T-cell (primary cell): ENCODE data around the gene PTCHD1. TPM values are rescaled to one million over a fixed set of nuclear protein-coding genes. Genes with fewer than 3 reads are reported as not detected.

Experiments used
- ATAC-seq, 4 experiments: fragments of 200-7000 bp in 3 of 4; fragments of 150-1000 bp in 1 of 4; cut with Tn5 transposase; replicated peaks in 1 of 4; 1 replicate in 3 of 4; 2 replicates in 1 of 4; pipeline ENCODE4 v1.10.0; 2021; ENCODE audit warnings: moderate library complexity in 3 of 4, mild to moderate bottlenecking in 2 of 4, moderate number of reproducible peaks in 1 of 4
- CTCF ChIA-PET, 2 donors: fragments of 300-600 bp; sonication (Branson Sonifier 250); formaldehyde crosslinking; loops; one replicate each; lab custom pipeline; 2022; ENCODE audit warnings: antibody characterized with exemption in 2 of 2; lab: Charles Lee
- POLR2A ChIA-PET, 2 donors: fragments of 300-600 bp; sonication (Branson Sonifier 250); formaldehyde crosslinking; loops; one replicate each; lab custom pipeline; 2022; ENCODE audit warnings: antibody characterized with exemption in 2 of 2; lab: Charles Lee
- DNase-seq, 35 experiments: peaks; one replicate each; pipeline versions ENCODE4 v3.0.0 to v3.0.0-alpha.2; 2013 to 2023
- H3K27ac ChIP-seq: one replicate; pipeline ENCODE4 v1.5.1; 2013; ENCODE audit warnings: low read length
- H3K27me3 ChIP-seq, 2 experiments: replicated peaks in 1 of 2; 1 replicate in 1 of 2; 2 replicates in 1 of 2; pipeline versions ENCODE4 v1.6.1 to v1.7.0; 2013; ENCODE audit warnings: low read length in 1 of 2, mixed read lengths in 1 of 2; ENCODE audit not compliant: control insufficient read depth in 2 of 2, insufficient read depth in 2 of 2; ENCODE audit errors: extremely low read depth in 1 of 2
- H3K36me3 ChIP-seq, 2 donors: 1 replicate in 1 of 2; 2 replicates in 1 of 2; pipeline versions ENCODE4 v1.6.1 to v1.7.0; 2013; ENCODE audit warnings: low read length in 1 of 2; ENCODE audit not compliant: control insufficient read depth in 2 of 2, insufficient read depth in 1 of 2; ENCODE audit errors: extremely low read depth in 1 of 2
- H3K4me1 ChIP-seq, 2 experiments: 1 replicate in 1 of 2; 2 replicates in 1 of 2; pipeline versions ENCODE4 v1.6.1 to v1.7.0; 2013; ENCODE audit warnings: low read length in 2 of 2, mixed read lengths in 1 of 2; ENCODE audit not compliant: insufficient read depth in 2 of 2, control insufficient read depth in 1 of 2; ENCODE audit errors: extremely low read depth in 1 of 2
- H3K4me3 ChIP-seq, 2 donors: 1 replicate in 1 of 2; 2 replicates in 1 of 2; pipeline versions ENCODE4 v1.5.1 to v1.7.0; 2013; ENCODE audit warnings: mild to moderate bottlenecking in 2 of 2, low read length in 1 of 2, moderate library complexity in 1 of 2; ENCODE audit not compliant: control insufficient read depth in 1 of 2; ENCODE audit errors: extremely low read depth in 1 of 2
- H3K9me3 ChIP-seq: 2 replicates; pipeline ENCODE4 v1.7.0; 2013
- H3K27ac Mint-ChIP-seq, 2 donors: one replicate each; pipeline ENCODE4 v1.8.0; 2020 to 2021; ENCODE audit warnings: mild to moderate bottlenecking in 2 of 2, mixed read lengths in 2 of 2
- H3K27me3 Mint-ChIP-seq, 2 donors: one replicate each; pipeline ENCODE4 v1.8.0; 2021 to 2022; ENCODE audit warnings: mixed read lengths in 2 of 2
- H3K36me3 Mint-ChIP-seq: one replicate; pipeline ENCODE4 v1.8.0; 2021; ENCODE audit warnings: mixed read lengths
- H3K4me1 Mint-ChIP-seq, 3 donors: one replicate each; pipeline ENCODE4 v1.8.0; 2020 to 2022; ENCODE audit warnings: mixed read lengths in 3 of 3, mild to moderate bottlenecking in 1 of 3
- H3K4me3 Mint-ChIP-seq, 3 donors: one replicate each; pipeline ENCODE4 v1.8.0; 2020 to 2022; ENCODE audit warnings: mild to moderate bottlenecking in 3 of 3, mixed read lengths in 3 of 3, moderate library complexity in 3 of 3
- H3K9me3 Mint-ChIP-seq, 3 donors: one replicate each; pipeline ENCODE4 v1.8.0; 2020 to 2022; ENCODE audit warnings: mixed read lengths in 3 of 3
- WGBS: methylation state at CpG from one replicate; pipeline ENCODE4 v1.1.5; 2013; ENCODE audit warnings: missing lambda C conversion rate; ENCODE audit not compliant: insufficient coverage; 5-methylcytosine and 5-hydroxymethylcytosine counted together
- total RNA-seq, 35 experiments: library from RNA in 6 of 35; stranded (reverse) in 6 of 35; fragments of 120-200 nt in 1 of 35; gene quantifications; one replicate each; pipeline versions ENCODE4 v1.2.1 to v1.2.4 and lab custom pipeline; 2013 to 2026

Gene PTCHD1
- total RNA-seq (under 1 TPM in 2 of 5 donors, not detected in 3; 0.03 TPM), total RNA-seq (lab: John Stamatoyannopoulos, UW) (0 to 0.51 (median 0.04) reads per million in 29 experiments)
- under 0.01 TPM for total RNA-seq (2013)

DNA sequence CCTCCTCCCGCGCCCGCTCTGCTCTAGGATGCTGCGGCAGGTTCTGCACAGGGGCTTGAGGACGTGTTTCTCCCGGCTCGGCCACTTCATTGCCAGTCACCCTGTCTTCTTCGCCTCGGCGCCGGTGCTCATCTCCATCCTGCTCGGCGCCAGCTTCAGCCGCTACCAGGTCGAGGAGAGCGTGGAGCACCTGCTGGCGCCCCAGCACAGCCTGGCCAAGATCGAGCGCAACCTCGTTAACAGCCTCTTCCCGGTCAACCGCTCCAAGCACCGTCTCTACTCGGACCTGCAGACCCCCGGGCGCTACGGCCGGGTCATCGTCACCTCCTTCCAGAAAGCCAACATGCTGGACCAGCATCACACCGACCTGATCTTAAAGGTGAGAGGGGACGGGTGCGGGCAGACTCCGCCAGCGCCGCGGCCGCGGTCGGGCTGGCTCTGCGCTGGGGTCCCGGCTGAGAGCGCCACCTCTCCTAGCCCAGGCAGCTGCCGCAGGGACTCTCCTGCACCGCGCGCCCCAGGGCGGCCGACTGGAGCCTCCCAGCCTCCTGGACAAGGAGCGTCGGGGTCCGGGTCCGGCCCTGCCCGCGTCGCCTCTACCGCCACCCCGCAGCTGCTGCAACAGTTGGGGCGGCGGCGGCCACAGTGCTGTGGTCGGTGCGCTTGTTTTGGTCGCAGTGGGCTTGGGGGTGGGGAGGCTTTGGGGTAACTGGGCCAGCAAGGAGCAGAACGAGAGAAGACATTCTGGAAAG lies at the start of gene PTCHD1:
Gene PTCHD1, plus strand, starts transcription at position 2 of the 752 bp plus-strand sequence. Its CDS starts 27 bp downstream, at position 29.
- Histone ChIP-seq H3K9me3 (no peaks in the 10 kb centered on the region), H3K4me3 (peak within 1 kb of the TSS in 1 of 2 donors; percentile 52), H3K4me1 (peaks cover 4 to 5% of the 10 kb centered on the region in 2 experiments), H3K36me3 (no peaks in the 10 kb centered on the region), H3K27me3 (peaks cover 3 to 32% of the 10 kb centered on the region in 2 experiments), H3K27ac (no peak within 1 kb of the TSS)
- no peak for DNase-seq
- Mint-ChIP-seq H3K27ac (no peak within 1 kb of the TSS), H3K4me3 (peak within 1 kb of the TSS in 2 of 3 donors; percentile 17 to 59), H3K9me3 (no peaks in the 10 kb centered on the region), H3K27me3 (peaks cover 42 to 45% of the 10 kb centered on the region in 2 donors), H3K4me1 (peaks cover 6 to 10% (median 7%) of the 10 kb centered on the region in 3 donors), H3K36me3 (no peaks in the 10 kb centered on the region)
- ATAC-seq = no peak
- 3% methylated on average over 26 of the region's 64 CpGs for WGBS
- CTCF ChIA-PET = interaction anchor here in 1 of 2 donors (0.6 kb wide), 1 partner anchor 225 kb away, joined by 5 read pairs; no protein-coding TSS in a partner anchor
- POLR2A ChIA-PET = no interaction called here

DNA sequence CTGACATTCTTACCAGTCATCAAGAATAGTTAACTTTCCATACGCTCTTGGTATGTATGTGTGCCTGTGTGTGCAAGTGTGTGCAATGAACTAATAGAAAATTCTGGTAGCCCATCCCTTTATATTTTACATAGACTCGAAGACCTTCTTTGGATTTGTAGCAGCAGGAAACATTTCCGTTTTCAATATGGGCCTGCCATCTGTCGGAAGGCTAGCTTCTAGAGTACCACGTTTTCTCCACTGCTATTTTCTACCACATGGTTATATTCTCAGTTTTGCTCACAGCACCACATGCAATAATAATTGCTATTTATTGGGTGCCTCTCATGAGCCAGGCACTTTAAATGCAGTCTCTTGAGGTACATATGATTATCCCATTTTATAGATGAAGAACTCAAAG lies 47.9 kb upstream of the PTCHD1 start:
- Mint-ChIP-seq H3K27me3 (peaks cover 0 to 7% of the 10 kb centered on the region in 2 donors), H3K4me3 (no peak overlapping the region), H3K9me3 (no peaks in the 10 kb centered on the region), H3K36me3 (no peaks in the 10 kb centered on the region), H3K4me1 (no peaks in the 10 kb centered on the region), H3K27ac (no peak overlapping the region)
- no peak for DNase-seq
- ChIA-PET CTCF (no interaction called here), POLR2A (no interaction called here)
- H3K9me3 ChIP-seq = no peaks in the 10 kb centered on the region
- no peak overlapping the region for H3K27ac ChIP-seq
- H3K36me3 ChIP-seq = no peaks in the 10 kb centered on the region
- no peak for ATAC-seq
- H3K4me1 ChIP-seq = no peaks in the 10 kb centered on the region
- no peaks in the 10 kb centered on the region for H3K27me3 ChIP-seq
- H3K4me3 ChIP-seq = no peak overlapping the region
- WGBS = no CpG with 5 or more reads among the region's 5 CpGs

DNA sequence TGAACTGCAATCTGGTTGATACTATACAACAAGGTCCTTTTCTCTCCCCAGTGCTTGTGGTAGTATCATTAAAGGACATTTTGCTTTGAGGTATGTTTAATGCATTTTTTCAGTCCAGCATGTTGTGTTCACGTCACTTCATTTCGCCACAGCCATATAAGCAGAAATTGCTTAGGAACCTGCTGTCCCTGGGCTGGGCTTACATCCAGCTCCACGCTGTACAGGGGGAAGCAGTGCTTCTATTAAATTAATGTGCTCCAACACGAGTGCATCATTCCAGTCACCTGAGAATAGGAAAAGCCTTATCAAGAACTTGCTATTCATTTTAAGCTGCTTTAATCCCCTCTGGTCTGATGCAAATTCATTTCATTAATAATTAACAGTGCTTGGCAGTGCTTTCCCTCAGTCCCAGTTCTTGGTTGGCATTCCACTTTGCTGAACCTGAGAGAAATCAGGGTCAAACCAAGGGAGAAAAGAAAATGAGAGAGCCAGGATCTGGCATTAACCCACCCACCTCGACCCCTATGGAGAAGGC lies 47.4 kb upstream of the PTCHD1 start:
- Histone ChIP-seq H3K27me3 (no peaks in the 10 kb centered on the region), H3K9me3 (no peaks in the 10 kb centered on the region), H3K27ac (no peak overlapping the region), H3K36me3 (no peaks in the 10 kb centered on the region), H3K4me1 (no peaks in the 10 kb centered on the region), H3K4me3 (no peak overlapping the region)
- POLR2A ChIA-PET = no interaction called here
- CTCF ChIA-PET = no interaction called here
- no peak overlapping the region for H3K27ac Mint-ChIP-seq
- WGBS = no CpG with 5 or more reads among the region's 5 CpGs
- no peak for DNase-seq
- ATAC-seq = no peak
- H3K4me3 Mint-ChIP-seq = no peak overlapping the region
- no peaks in the 10 kb centered on the region for H3K9me3 Mint-ChIP-seq
- H3K4me1 Mint-ChIP-seq = no peaks in the 10 kb centered on the region
- H3K27me3 Mint-ChIP-seq = peaks cover 0 to 7% of the 10 kb centered on the region in 2 donors
- no peaks in the 10 kb centered on the region for H3K36me3 Mint-ChIP-seq

DNA sequence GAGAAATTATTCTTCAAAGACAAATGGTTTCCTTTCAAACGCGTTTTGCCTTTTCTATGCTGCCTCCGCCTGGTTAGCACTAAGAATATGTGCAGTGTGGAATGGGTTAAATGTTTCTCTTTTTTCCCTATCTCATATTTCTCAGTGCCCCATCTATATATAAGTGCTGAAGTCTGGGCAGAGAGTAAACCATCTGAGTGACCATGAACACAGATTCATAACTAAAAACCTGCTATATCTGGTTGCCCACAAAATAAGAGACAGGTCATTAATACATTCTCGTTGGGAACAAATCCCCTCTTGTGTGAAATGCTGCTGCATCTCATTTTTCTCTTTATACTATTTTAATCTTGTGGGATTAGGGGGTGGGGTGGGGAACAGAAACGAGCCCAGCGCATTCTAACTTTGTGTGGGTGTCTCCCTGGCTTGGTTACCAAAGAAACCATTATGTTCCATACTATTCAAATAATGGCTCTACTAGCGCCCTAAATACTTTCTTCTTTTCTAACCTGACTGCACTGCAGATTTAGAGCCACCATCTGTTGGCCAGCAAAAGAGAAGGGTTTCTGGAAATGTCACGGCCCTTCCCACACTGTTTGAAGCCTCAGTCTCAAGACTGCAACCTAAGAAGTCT lies 42.2 kb upstream of the PTCHD1 start:
- H3K27ac ChIP-seq = no peak overlapping the region
- H3K4me3 ChIP-seq = no peak overlapping the region
- POLR2A ChIA-PET = no interaction called here
- ATAC-seq = no peak
- no CpG with 5 or more reads among the region's 8 CpGs for WGBS
- no peaks in the 10 kb centered on the region for H3K27me3 Mint-ChIP-seq
- no peaks in the 10 kb centered on the region for H3K9me3 ChIP-seq
- no peaks in the 10 kb centered on the region for H3K4me1 Mint-ChIP-seq
- H3K27ac Mint-ChIP-seq = no peak overlapping the region
- no peaks in the 10 kb centered on the region for H3K36me3 ChIP-seq
- CTCF ChIA-PET = no interaction called here
- no peaks in the 10 kb centered on the region for H3K9me3 Mint-ChIP-seq
- no peaks in the 10 kb centered on the region for H3K4me1 ChIP-seq
- H3K27me3 ChIP-seq = no peaks in the 10 kb centered on the region
- H3K4me3 Mint-ChIP-seq = no peak overlapping the region
- no peaks in the 10 kb centered on the region for H3K36me3 Mint-ChIP-seq
- no peak for DNase-seq

DNA sequence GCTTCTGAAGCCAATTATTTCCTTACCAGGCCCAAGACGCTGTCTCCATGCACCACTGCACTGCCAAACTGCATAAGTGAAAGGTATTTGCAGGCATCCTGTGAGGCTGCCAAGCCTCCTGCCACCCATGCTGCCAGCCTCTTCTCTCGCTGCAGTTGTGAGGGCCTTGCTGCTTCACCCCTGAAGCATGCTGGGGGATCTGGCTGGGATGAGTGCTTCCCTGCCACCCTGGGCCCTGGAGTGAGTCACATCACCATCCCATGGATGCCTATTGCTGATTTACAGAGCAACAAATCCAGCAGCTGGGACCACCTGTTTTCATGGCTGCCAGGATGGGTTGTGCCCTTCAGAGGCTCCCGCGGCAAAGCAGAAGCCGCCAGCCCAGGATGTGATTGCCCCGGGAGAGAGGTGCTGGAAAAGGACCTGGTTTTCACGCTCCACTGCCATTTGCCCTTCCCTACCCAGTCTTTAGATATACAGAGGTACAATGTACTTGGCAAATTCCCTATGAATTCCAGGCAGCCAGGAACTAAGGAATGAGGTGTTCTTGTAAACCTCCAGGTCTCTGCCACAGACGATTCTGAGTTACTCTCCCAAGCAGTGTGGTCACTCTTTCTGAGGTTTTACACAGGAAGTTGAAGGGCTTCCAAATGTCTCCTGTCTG lies 41.5 kb upstream of the PTCHD1 start:
- Mint-ChIP-seq H3K9me3 (no peaks in the 10 kb centered on the region), H3K27me3 (no peaks in the 10 kb centered on the region), H3K4me1 (no peaks in the 10 kb centered on the region), H3K27ac (no peak overlapping the region), H3K36me3 (no peaks in the 10 kb centered on the region), H3K4me3 (no peak overlapping the region)
- ATAC-seq = no peak
- WGBS = 50% methylated on average over 1 of the region's 8 CpGs
- Histone ChIP-seq H3K27me3 (no peaks in the 10 kb centered on the region), H3K4me1 (no peaks in the 10 kb centered on the region), H3K9me3 (no peaks in the 10 kb centered on the region), H3K36me3 (no peaks in the 10 kb centered on the region), H3K27ac (no peak overlapping the region), H3K4me3 (no peak overlapping the region)
- POLR2A ChIA-PET = no interaction called here
- DNase-seq = no peak
- CTCF ChIA-PET = no interaction called here

DNA sequence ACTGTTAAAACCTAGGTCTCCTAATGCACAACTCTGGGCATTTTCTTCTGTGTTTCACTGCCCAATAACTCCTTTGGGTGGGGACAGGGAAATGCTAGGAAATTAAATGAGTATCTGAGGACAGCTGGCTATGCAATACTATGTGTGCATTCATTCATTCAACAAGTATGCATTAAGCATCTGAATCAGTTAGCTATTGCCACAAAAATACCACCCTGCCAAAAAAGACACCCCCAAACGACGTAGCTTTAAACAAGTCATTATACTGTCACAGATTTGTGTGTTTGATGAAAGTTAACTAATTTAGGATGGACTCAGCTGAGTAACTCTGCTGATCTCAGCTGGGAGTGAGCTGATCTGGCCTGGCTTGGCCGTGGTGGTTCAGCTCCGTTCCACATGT lies 29.8 kb upstream of the PTCHD1 start:
- ChIA-PET POLR2A (no interaction called here), CTCF (interaction anchor here in 1 of 2 donors (1.0 kb wide), 1 partner anchor 9 kb away, joined by 3 read pairs; no protein-coding TSS in a partner anchor)
- Mint-ChIP-seq H3K36me3 (no peaks in the 10 kb centered on the region), H3K4me1 (no peaks in the 10 kb centered on the region), H3K9me3 (no peaks in the 10 kb centered on the region), H3K27ac (no peak overlapping the region), H3K4me3 (no peak overlapping the region), H3K27me3 (peaks cover 0 to 18% of the 10 kb centered on the region in 2 donors)
- WGBS = 60% methylated on average over 1 of the region's 4 CpGs
- no peaks in the 10 kb centered on the region for H3K27me3 ChIP-seq
- no peak overlapping the region for H3K4me3 ChIP-seq
- no peaks in the 10 kb centered on the region for H3K4me1 ChIP-seq
- H3K9me3 ChIP-seq = no peaks in the 10 kb centered on the region
- ATAC-seq (no peak), DNase-seq (no peak)
- no peak overlapping the region for H3K27ac ChIP-seq
- H3K36me3 ChIP-seq = no peaks in the 10 kb centered on the region
